AG10803 (cell line): ENCODE results near the gene DRC1.
A peak's percentile ranks its signal among the peaks of the same experiment; 100 is the strongest.

Experiments used
- DNase-seq: peaks from one replicate; pipeline ENCODE4 v3.0.0; 2010; ENCODE audit warnings: low read depth
- H3K4me3 ChIP-seq: 2 replicates; pipeline ENCODE4 v1.5.1; 2011; ENCODE audit warnings: mild to moderate bottlenecking, low read length, control low read depth
- CTCF ChIP-seq: conservative IDR thresholded peaks from 2 replicates; pipeline ENCODE4 v1.5.1; 2011; ENCODE audit warnings: mild to moderate bottlenecking, low read length, control low read depth, inconsistent platforms

DRC1 gene

GRCh38 chr2:26414311-26414710, 12.6 kb downstream of the DRC1 start:
- TF ChIP-seq CTCF, result no peak
- no peak for DNase-seq
- H3K4me3 ChIP-seq, result no peak overlapping the region

GRCh38 chr2:26421961-26422360, 20.2 kb downstream of the DRC1 start:
- no peak overlapping the region for H3K4me3 ChIP-seq
- DNase-seq, result no peak
- TF ChIP-seq CTCF, result no peak

- TF ChIP-seq CTCF, result no peak
- no peak overlapping the region for H3K4me3 ChIP-seq
- no peak for DNase-seq
Measured at GRCh38 chr2:26422947-26423629, 21.4 kb downstream of the DRC1 start.

- no peak for TF ChIP-seq CTCF
- H3K4me3 ChIP-seq, result no peak overlapping the region
- DNase-seq, result no peak
Measured at GRCh38 chr2:26423750-26424149, 22.0 kb downstream of the DRC1 start.

GRCh38 chr2:26424221-26424620, 22.5 kb downstream of the DRC1 start:
- no peak for TF ChIP-seq CTCF
- DNase-seq, result no peak
- no peak overlapping the region for H3K4me3 ChIP-seq

GRCh38 chr2:26428846-26429245, 27.1 kb downstream of the DRC1 start:
- no peak overlapping the region for H3K4me3 ChIP-seq
- no peak for DNase-seq
- no peak for TF ChIP-seq CTCF

- no peak overlapping the region for H3K4me3 ChIP-seq
- no peak for TF ChIP-seq CTCF
- peak; percentile 4 for DNase-seq
Measured at GRCh38 chr2:26429779-26430578, 28.3 kb downstream of the DRC1 start.
